Astrocyte (in vitro differentiated cells and primary cell): ENCODE measurements around the gene RTN4.

Experiments
- EZH2 ChIP-seq: IDR thresholded peaks from 2 replicates; pipeline ENCODE4 v1.6.1; 2012; ENCODE audit warnings: mild to moderate bottlenecking, low read length, inconsistent platforms; ENCODE audit not compliant: insufficient read depth
- TF ChIP-seq, protein P1 (sequence below): IDR thresholded peaks from 2 replicates; pipeline ENCODE4 v1.5.1; 2011; ENCODE audit warnings: low read depth, mild to moderate bottlenecking, inconsistent platforms, low read length, moderate library complexity; ENCODE audit not compliant: insufficient read depth

DNA sequence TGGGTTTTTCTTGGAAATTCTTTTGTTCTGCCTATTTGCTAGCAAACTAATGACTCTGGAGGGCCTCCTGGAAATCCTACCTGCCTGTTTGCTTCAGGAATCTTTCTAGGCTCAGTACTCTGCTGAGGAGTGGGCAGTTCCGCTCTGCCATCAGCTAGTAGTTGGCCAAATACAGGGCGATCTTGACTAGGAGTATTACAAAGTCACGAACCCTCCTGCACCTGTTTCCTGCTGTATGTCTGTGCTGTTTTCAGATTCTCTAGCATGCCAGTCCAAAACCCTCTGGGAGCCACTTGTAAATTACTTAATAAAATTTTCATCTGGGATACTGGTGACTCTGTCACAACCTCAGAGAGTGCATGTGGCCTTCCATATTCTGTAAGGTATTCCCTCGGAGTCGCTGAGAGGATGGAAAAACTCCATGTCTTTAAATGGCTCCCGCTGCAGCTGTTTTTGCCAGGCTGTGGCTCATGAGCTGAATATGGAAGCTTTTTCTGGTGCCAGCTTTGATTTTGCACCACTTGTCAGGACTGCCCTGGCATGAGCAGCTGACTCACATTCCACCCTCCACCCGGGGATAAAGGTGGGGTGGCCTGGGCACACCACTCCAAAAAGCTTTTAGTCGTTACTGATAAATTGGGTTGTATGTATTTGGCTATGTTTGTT is 123.0 kb downstream of the RTN4 start:
- TF ChIP-seq EZH2 = no peak
- TF ChIP-seq, protein P1, sequence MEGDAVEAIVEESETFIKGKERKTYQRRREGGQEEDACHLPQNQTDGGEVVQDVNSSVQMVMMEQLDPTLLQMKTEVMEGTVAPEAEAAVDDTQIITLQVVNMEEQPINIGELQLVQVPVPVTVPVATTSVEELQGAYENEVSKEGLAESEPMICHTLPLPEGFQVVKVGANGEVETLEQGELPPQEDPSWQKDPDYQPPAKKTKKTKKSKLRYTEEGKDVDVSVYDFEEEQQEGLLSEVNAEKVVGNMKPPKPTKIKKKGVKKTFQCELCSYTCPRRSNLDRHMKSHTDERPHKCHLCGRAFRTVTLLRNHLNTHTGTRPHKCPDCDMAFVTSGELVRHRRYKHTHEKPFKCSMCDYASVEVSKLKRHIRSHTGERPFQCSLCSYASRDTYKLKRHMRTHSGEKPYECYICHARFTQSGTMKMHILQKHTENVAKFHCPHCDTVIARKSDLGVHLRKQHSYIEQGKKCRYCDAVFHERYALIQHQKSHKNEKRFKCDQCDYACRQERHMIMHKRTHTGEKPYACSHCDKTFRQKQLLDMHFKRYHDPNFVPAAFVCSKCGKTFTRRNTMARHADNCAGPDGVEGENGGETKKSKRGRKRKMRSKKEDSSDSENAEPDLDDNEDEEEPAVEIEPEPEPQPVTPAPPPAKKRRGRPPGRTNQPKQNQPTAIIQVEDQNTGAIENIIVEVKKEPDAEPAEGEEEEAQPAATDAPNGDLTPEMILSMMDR = no peak
